Rectal smooth muscle tissue (tissue), 1 donor: ENCODE measurements around the gene CCSER1.

Experiments used
- H3K27ac ChIP-seq: one replicate; pipeline ENCODE4 v1.7.0; 2013; ENCODE audit warnings: low read depth, low read length, inconsistent platforms
- H3K27me3 ChIP-seq: one replicate; pipeline ENCODE4 v1.7.0; 2013; ENCODE audit warnings: low read length; ENCODE audit not compliant: control insufficient read depth, insufficient read depth
- H3K36me3 ChIP-seq: one replicate; pipeline ENCODE4 v1.7.0; 2013; ENCODE audit warnings: low read length; ENCODE audit not compliant: control insufficient read depth, insufficient read depth
- H3K4me1 ChIP-seq: one replicate; pipeline ENCODE4 v1.7.0; 2013; ENCODE audit warnings: low read length; ENCODE audit not compliant: control insufficient read depth, insufficient read depth
- H3K4me3 ChIP-seq: one replicate; pipeline ENCODE4 v1.7.0; 2013; ENCODE audit warnings: low read length
- H3K9ac ChIP-seq: one replicate; pipeline ENCODE4 v1.7.0; 2013; ENCODE audit warnings: low read length

Gene CCSER1

GRCh38 chr4:90570615-90571014 is 443.4 kb downstream of the CCSER1 start:
- no peak overlapping the region for H3K4me3 ChIP-seq
- no peak overlapping the region for H3K9ac ChIP-seq
- H3K36me3 ChIP-seq, result no peaks in the 10 kb centered on the region
- H3K4me1 ChIP-seq, result no peaks in the 10 kb centered on the region
- H3K27ac ChIP-seq, result no peak overlapping the region
- H3K27me3 ChIP-seq, result no peaks in the 10 kb centered on the region

- Histone ChIP-seq H3K4me3 (no peak overlapping the region), H3K36me3 (no peaks in the 10 kb centered on the region), H3K27ac (no peak overlapping the region), H3K27me3 (no peaks in the 10 kb centered on the region), H3K9ac (no peak overlapping the region), H3K4me1 (no peaks in the 10 kb centered on the region)
These were observed 445.8 kb downstream of the CCSER1 start for GRCh38 chr4:90572996-90573395.

GRCh38 chr4:90575371-90575770 is 448.2 kb downstream of the CCSER1 start:
- Histone ChIP-seq H3K27me3 (no peaks in the 10 kb centered on the region), H3K36me3 (no peaks in the 10 kb centered on the region)

GRCh38 chr4:90580326-90580725 is 453.1 kb downstream of the CCSER1 start:
- H3K36me3 ChIP-seq, result no peaks in the 10 kb centered on the region
- H3K4me1 ChIP-seq, result no peaks in the 10 kb centered on the region
- H3K27ac ChIP-seq, result no peak overlapping the region
- no peak overlapping the region for H3K9ac ChIP-seq
- no peak overlapping the region for H3K4me3 ChIP-seq
- H3K27me3 ChIP-seq, result no peaks in the 10 kb centered on the region

More at GRCh38 chr4:90575371-90575770, 448.2 kb downstream of the CCSER1 start:
- Histone ChIP-seq H3K27ac (no peak overlapping the region), H3K4me1 (no peaks in the 10 kb centered on the region), H3K4me3 (no peak overlapping the region), H3K9ac (no peak overlapping the region)

- H3K9ac ChIP-seq, result no peak overlapping the region
- H3K27ac ChIP-seq, result no peak overlapping the region
- no peak overlapping the region for H3K4me3 ChIP-seq
- no peaks in the 10 kb centered on the region for H3K27me3 ChIP-seq
- no peaks in the 10 kb centered on the region for H3K4me1 ChIP-seq
- no peaks in the 10 kb centered on the region for H3K36me3 ChIP-seq
These were observed 454.9 kb downstream of the CCSER1 start for GRCh38 chr4:90582087-90582486.

- H3K4me1 ChIP-seq, result no peaks in the 10 kb centered on the region
- no peaks in the 10 kb centered on the region for H3K36me3 ChIP-seq
- no peak overlapping the region for H3K4me3 ChIP-seq
- no peak overlapping the region for H3K9ac ChIP-seq
- no peaks in the 10 kb centered on the region for H3K27me3 ChIP-seq
- no peak overlapping the region for H3K27ac ChIP-seq
These were observed 456.9 kb downstream of the CCSER1 start for GRCh38 chr4:90584051-90584450.

DNA sequence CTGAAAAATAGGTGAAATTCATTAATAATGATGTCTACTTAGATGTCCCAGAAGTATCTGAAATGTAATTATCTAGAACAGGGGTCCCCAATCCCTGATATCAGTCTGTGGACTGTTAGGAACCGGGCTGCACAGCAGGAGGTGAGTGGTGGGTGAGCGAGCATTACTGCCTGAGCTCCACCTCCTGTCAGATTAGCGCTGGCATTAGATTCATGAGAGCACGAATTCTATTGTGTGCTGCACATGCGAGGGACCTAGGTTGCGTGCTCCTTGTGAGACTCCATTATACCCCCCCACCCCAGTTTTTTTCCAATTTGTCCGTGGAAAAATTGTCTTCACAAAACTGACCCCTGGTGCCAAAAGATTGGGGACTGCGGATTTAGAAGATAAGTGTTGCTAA is 458.8 kb downstream of the CCSER1 start:
- Histone ChIP-seq H3K27me3 (no peaks in the 10 kb centered on the region), H3K9ac (no peak overlapping the region), H3K36me3 (no peaks in the 10 kb centered on the region), H3K27ac (no peak overlapping the region), H3K4me3 (no peak overlapping the region), H3K4me1 (no peaks in the 10 kb centered on the region)

DNA sequence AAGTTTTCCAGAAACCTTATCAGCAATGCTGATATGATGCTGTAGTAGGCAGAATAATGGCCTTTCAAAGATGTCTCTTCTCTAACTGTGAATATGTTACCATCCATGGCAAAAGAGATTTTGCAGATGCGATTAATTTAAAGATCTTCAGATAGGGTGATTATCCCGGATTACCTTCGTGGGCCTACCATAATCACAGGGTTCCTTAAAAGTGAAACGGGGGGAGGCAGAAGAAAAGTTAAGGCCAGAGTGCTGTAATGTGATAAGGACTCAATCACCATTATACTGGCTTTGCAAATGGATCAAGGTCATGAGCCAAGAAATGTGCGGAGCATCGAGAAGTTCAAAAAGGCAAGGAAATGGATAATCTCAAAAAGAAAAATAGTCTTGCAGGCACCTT is 459.6 kb downstream of the CCSER1 start:
- Histone ChIP-seq H3K4me1 (no peaks in the 10 kb centered on the region), H3K36me3 (no peaks in the 10 kb centered on the region), H3K4me3 (no peak overlapping the region), H3K27ac (no peak overlapping the region), H3K9ac (no peak overlapping the region), H3K27me3 (no peaks in the 10 kb centered on the region)

GRCh38 chr4:90597927-90598326 is 470.7 kb downstream of the CCSER1 start:
- H3K4me1 ChIP-seq, result no peaks in the 10 kb centered on the region
- no peak overlapping the region for H3K4me3 ChIP-seq
- no peak overlapping the region for H3K27ac ChIP-seq
- H3K27me3 ChIP-seq, result no peaks in the 10 kb centered on the region
- H3K9ac ChIP-seq, result no peak overlapping the region
- no peaks in the 10 kb centered on the region for H3K36me3 ChIP-seq

- Histone ChIP-seq H3K9ac (no peak overlapping the region), H3K27ac (no peak overlapping the region), H3K4me3 (no peak overlapping the region)
These were observed 471.5 kb downstream of the CCSER1 start for GRCh38 chr4:90598741-90599140.

DNA sequence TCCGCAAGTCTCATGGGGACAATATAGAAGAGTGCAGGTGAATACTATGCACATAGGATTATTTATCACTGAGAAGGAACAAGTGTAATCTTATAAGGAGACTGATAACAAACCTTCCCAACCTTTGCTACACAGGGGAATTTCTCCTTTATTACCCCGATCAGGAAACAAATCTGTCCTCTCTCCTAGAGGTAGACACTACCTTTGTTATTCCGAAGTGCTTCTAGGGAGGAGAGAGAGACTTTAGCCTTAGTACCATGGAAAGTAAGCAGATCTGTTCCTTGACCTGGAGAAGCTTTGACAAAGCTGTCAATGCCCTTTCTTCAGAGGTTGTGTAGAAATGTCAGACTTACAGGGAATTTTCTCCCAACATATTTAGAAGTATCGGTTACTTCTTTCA is 475.5 kb downstream of the CCSER1 start:
- H3K9ac ChIP-seq, result no peak overlapping the region
- no peaks in the 10 kb centered on the region for H3K27me3 ChIP-seq
- H3K27ac ChIP-seq, result no peak overlapping the region
- H3K4me3 ChIP-seq, result no peak overlapping the region
- H3K36me3 ChIP-seq, result no peaks in the 10 kb centered on the region
- H3K4me1 ChIP-seq, result no peaks in the 10 kb centered on the region

More at GRCh38 chr4:90598741-90599140, 471.5 kb downstream of the CCSER1 start:
- H3K4me1 ChIP-seq, result no peaks in the 10 kb centered on the region
- no peaks in the 10 kb centered on the region for H3K27me3 ChIP-seq
- H3K36me3 ChIP-seq, result no peaks in the 10 kb centered on the region

DNA sequence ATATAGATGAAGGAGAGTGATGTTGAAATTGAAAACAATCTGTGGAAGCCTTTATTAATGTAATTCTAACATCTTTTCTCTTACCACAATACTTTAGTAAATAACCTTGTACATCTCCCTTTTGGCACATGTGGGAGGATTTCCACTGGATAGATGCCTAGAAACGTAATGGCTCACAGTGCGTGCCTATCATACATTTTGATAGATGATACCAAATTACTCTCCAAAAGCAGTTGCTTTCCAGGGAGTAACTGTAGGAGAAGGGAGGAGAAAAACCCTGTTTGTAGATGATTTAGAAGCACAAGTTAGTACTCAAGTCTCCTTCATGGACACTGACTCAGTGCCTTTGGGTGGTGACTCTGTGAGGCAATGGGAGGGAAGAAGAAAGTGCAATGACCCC is 476.3 kb downstream of the CCSER1 start:
- no peak overlapping the region for H3K27ac ChIP-seq
- no peak overlapping the region for H3K9ac ChIP-seq
- H3K36me3 ChIP-seq, result no peaks in the 10 kb centered on the region
- no peak overlapping the region for H3K4me3 ChIP-seq
- no peaks in the 10 kb centered on the region for H3K27me3 ChIP-seq
- no peaks in the 10 kb centered on the region for H3K4me1 ChIP-seq

GRCh38 chr4:90606781-90607180 is 479.6 kb downstream of the CCSER1 start:
- Histone ChIP-seq H3K9ac (no peak overlapping the region), H3K27me3 (no peaks in the 10 kb centered on the region), H3K4me1 (no peaks in the 10 kb centered on the region), H3K27ac (no peak overlapping the region), H3K36me3 (no peaks in the 10 kb centered on the region), H3K4me3 (no peak overlapping the region)
